Kasumi-1 (cell line): ENCODE results near the gene PDZD11.
"Not testable (repeated sequence)": the region's sequence is repeated elsewhere in the genome, so short reads cannot be mapped to it uniquely, and the experiment has no call there.

Experiments
- DNase-seq, 2 experiments: peaks; one replicate each; lab custom pipeline; 2025; lab: John Stamatoyannopoulos, UW

Gene PDZD11

GRCh38 chrX:70257423-70258288 lies 32.1 kb downstream of the PDZD11 start:
- no peak for DNase-seq

DNA sequence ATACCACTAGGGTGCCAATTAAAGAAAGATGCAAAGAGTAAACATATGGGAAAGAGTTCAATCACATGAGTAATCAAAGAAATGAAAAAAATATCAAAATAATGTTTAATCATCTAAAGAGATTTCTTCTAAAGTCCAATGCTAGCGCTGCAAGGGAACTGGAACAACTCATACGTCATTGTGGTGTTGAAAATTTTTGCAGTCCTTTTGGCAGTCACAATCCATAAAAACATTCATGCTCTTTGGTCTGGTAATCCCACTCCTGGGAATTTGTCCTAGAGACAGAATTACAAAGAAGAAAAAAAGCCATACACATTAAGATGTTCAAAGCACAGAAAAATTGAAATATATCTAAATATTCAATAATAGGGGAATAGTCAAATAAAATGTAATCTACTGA lies 34.3 kb downstream of the PDZD11 start:
- DNase-seq, result no peak

DNA sequence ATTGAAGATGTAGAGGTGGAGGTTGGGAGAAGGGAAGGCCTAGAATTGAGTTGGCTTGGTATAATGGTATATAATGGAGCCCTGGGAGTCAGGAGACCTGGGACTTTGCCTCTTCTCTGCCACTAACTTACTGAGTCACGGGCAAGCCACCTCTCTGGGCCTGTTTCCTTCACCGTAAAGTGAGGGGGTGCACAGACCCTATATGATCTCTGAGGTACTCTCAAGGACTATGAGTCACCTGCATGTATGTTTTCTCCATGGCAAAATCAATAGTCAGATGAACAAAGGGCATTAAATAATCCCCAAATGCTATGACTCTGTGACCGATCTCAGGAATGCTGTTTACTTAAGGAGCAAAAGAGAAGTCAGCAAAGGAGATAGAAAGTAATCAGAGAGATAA lies 34.8 kb downstream of the PDZD11 start:
- DNase-seq, result no peak

DNA sequence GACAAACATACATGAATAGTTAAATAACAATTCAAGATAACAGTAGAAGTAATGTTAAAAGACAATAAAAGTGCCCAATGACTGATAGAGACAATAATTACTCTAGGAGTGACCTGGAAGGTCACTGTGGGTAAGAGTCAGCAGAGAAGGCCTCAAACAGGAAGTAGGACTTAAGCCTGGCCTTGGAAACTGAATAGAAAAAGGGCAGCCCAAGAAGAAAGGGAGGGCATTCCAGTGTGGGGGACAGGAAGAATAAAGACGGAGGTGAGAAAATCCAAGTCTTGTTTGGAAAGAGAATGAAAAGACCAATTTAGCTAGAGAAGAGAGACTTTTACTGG lies 35.7 kb downstream of the PDZD11 start:
- no peak for DNase-seq

GRCh38 chrX:70253377-70254062 lies 36.2 kb downstream of the PDZD11 start:
- no peak for DNase-seq

GRCh38 chrX:70252491-70252890 lies 37.2 kb downstream of the PDZD11 start:
- DNase-seq, result no peak

GRCh38 chrX:70247252-70247651 lies 42.5 kb downstream of the PDZD11 start:
- DNase-seq, result no peak

DNA sequence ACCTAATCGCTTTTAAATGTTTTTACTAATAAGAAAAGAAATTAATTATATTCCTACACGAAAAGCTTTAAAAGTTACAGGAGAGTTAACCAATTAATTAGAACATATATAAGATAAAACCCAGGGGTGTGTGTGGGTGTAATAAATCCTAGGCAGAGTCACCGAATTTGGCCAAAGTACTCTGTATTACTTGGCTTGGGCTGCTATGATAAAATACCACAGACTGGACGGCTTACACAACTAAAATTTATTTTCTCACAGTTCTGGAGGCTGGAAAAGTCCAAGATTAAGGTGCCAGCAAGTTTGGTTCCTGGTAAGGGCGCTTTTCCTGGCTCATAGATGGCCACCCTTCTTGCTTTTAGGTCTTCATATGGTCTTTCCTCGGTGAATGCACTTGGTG lies 44.8 kb downstream of the PDZD11 start:
- no peak for DNase-seq

DNA sequence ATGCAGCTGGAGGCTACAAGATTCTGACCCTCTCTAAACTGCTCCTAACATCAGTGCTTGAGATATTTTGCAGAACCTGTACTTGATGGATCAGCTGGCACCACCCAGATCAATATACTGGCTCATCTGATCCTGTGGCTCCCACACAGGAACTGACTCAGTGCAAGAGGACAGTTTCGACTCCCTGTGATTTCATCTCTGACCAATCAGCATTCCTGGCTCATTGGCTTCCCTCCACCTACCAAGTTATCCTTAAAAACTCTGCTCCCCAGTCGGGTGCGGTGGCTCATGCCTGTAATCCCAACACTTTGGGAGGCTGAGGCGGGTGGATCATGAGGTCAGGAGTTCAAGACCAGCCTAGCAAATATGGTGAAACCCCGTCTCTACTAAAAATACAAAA lies 46.1 kb downstream of the PDZD11 start:
- not testable (repeated sequence) for DNase-seq

DNA sequence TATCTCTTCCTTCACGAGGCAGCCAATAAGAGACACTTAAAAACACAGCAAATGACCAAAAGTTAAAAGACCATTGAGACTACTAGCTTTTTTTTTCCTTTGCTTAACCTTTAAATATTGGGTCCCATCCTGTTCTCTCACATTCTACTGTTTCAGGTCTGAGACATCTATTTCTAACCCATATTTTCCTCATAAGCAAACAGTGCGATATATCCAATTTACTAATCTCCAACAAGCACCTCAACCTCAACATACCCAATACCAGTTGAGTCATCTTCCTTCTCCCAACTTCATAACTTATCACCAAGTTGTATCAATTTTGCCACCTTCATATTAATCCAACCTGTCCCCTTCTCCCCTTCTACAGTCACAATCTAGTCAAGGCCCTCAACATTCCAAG lies 48.2 kb downstream of the PDZD11 start:
- no peak for DNase-seq

GRCh38 chrX:70240751-70241150 lies 49.0 kb downstream of the PDZD11 start:
- DNase-seq, result no peak
